Measurements from ENCODE around the gene LCA5L. TPM values are rescaled to one million over a fixed set of nuclear protein-coding genes. Genes with fewer than 3 reads are reported as not detected.

The LCA5L gene
- total and polyA plus RNA-seq, 2 of the 13 experiments (the other 11 are each of a cell fraction or from before 2014, with no cell fraction given): 0.13 to 0.55 TPM

- TF ChIP-seq ZNF33B (CRISPR knock-in tag; IDR thresholded peaks at IDR 0.05): no peak
- no peak for TF ChIP-seq MAFK (conservative IDR thresholded peaks at IDR 0.05 in 1 of 2, IDR thresholded peaks at IDR 0.05 in 1 of 2; ENCODE audit: low read length in 2 of 2)
- TF ChIP-seq ZNF660 (CRISPR knock-in tag; IDR thresholded peaks at IDR 0.05; ENCODE audit: borderline replicate concordance, low read depth): no peak
- no peak for TF ChIP-seq FOXO4 (CRISPR knock-in tag; conservative IDR thresholded peaks at IDR 0.05)
- no peak for TF ChIP-seq ZUFSP (CRISPR knock-in tag; IDR thresholded peaks at IDR 0.05; ENCODE audit: borderline replicate concordance)
- TF ChIP-seq SMAD9 (CRISPR knock-in tag; IDR thresholded peaks at IDR 0.05): no peak
- peak; percentile 30; the same call in 1 of the 2 replicates for TF ChIP-seq KDM1A (CRISPR knock-in tag; IDR thresholded peaks at IDR 0.05)
- TF ChIP-seq PRDM10 (CRISPR knock-in tag; IDR thresholded peaks at IDR 0.05; ENCODE audit: low read depth): peak; percentile 48
- no peak for TF ChIP-seq ZNF580 (CRISPR knock-in tag; IDR thresholded peaks at IDR 0.05; ENCODE audit: borderline replicate concordance, low read depth)
- TF ChIP-seq ZNF747 (CRISPR knock-in tag; IDR thresholded peaks at IDR 0.05; ENCODE audit: borderline replicate concordance): 0 out of 2 replicates have a peak, but pooled peaks have one; percentile 55
- peak; percentile 91 for TF ChIP-seq RXRA (CRISPR knock-in tag; IDR thresholded peaks at IDR 0.05)
- TF ChIP-seq NCOA2 (CRISPR knock-in tag; IDR thresholded peaks at IDR 0.05): peak; percentile 90
- peak; percentile 87; the same call in 1 of the 2 replicates for TF ChIP-seq YEATS4 (CRISPR knock-in tag; IDR thresholded peaks at IDR 0.05; ENCODE audit: borderline replicate concordance)
- TF ChIP-seq ZNF646 (CRISPR knock-in tag; IDR thresholded peaks at IDR 0.05): no peak
These were observed 60.1 kb downstream of the LCA5L start (continued) for GRCh38 chr21:39385299-39386145.
